22Rv1 (cell line): Measurements from ENCODE around the gene AOAH.

Source experiments
- H3K27ac ChIP-seq: fragments of 450-650 bp; 2 replicates; pipeline ENCODE4 v1.5.1; 2017
- CTCF ChIP-seq: fragments of 450-650 bp; IDR thresholded peaks from 2 replicates; pipeline ENCODE4 v1.5.1; 2017; ENCODE audit warnings: mild to moderate bottlenecking
- ZFX ChIP-seq: fragments of 450-650 bp; IDR thresholded peaks from 2 replicates; pipeline ENCODE4 v1.6.1; 2017; ENCODE audit warnings: antibody characterized with exemption, borderline replicate concordance

Gene AOAH

GRCh38 chr7:36663481-36663880 is 60.8 kb downstream of the AOAH start:
- TF ChIP-seq ZFX, result no peak
- no peak for TF ChIP-seq CTCF
- no peak overlapping the region for H3K27ac ChIP-seq

GRCh38 chr7:36661135-36661840 is 63.0 kb downstream of the AOAH start:
- no peak for TF ChIP-seq ZFX
- no peak for TF ChIP-seq CTCF
- H3K27ac ChIP-seq, result no peak overlapping the region

- no peak overlapping the region for H3K27ac ChIP-seq
- TF ChIP-seq ZFX (no peak), CTCF (no peak)
Observed at GRCh38 chr7:36659638-36660341, 64.5 kb downstream of the AOAH start.

- H3K27ac ChIP-seq, result no peak overlapping the region
- TF ChIP-seq ZFX (no peak), CTCF (no peak)
Observed at GRCh38 chr7:36659172-36659516, 65.2 kb downstream of the AOAH start.

- TF ChIP-seq CTCF, result no peak
- no peak for TF ChIP-seq ZFX
- no peak overlapping the region for H3K27ac ChIP-seq
Observed at GRCh38 chr7:36658335-36659171, 65.7 kb downstream of the AOAH start.

- no peak for TF ChIP-seq ZFX
- TF ChIP-seq CTCF, result no peak
- H3K27ac ChIP-seq, result no peak overlapping the region
Observed at GRCh38 chr7:36657036-36657660, 67.1 kb downstream of the AOAH start.
